Keratinocyte (primary cell): ENCODE data around the gene BABAM2. TPM values are rescaled to one million over a fixed set of nuclear protein-coding genes. Genes with fewer than 3 reads are reported as not detected.

Experiments used
- DNase-seq: peaks from one replicate; pipeline ENCODE4 v3.0.0-alpha.2; 2011; ENCODE audit warnings: low read depth, missing footprints, low spot score
- FAIRE-seq: peaks from 2 replicates; lab custom pipeline; 2011; peaks lifted over from hg19 to GRCh38; lab: Jason Lieb, UNC
- H2AFZ ChIP-seq: 2 replicates; pipeline ENCODE4 v1.6.0; 2012; ENCODE audit warnings: low read length, control low read depth, inconsistent platforms; ENCODE audit not compliant: control insufficient read depth
- H3K27ac ChIP-seq: 2 replicates; pipeline ENCODE4 v1.5.1; 2011; ENCODE audit warnings: low read length; ENCODE audit not compliant: control insufficient read depth, insufficient read depth
- H3K27me3 ChIP-seq: 3 replicates; pipeline ENCODE4 v1.6.0; 2011; ENCODE audit warnings: low read length; ENCODE audit not compliant: control insufficient read depth, insufficient read depth; ENCODE audit errors: extremely low read depth
- H3K36me3 ChIP-seq, 2 experiments: 2 replicates in 1 of 2; 3 replicates in 1 of 2; pipeline ENCODE4 v1.5.1; 2011; ENCODE audit warnings: low read length in 2 of 2, mild to moderate bottlenecking in 1 of 2; ENCODE audit not compliant: control insufficient read depth in 2 of 2, insufficient read depth in 2 of 2; ENCODE audit errors: extremely low read depth in 1 of 2
- H3K4me1 ChIP-seq: 3 replicates; pipeline ENCODE4 v1.5.1; 2011; ENCODE audit warnings: low read length; ENCODE audit not compliant: control insufficient read depth, insufficient read depth; ENCODE audit errors: extremely low read depth
- H3K4me2 ChIP-seq: 3 replicates; pipeline ENCODE4 v1.6.0; 2011; ENCODE audit warnings: low read depth, low read length; ENCODE audit not compliant: control insufficient read depth, insufficient read depth; ENCODE audit errors: extremely low read depth
- H3K4me3 ChIP-seq, 3 experiments: fragments of 200-600 bp in 1 of 3; sonication (generic) in 1 of 3; 2 replicates in 2 of 3; 3 replicates in 1 of 3; pipeline ENCODE4 v1.5.1; 2011 to 2016; ENCODE audit warnings: low read length in 3 of 3, mild to moderate bottlenecking in 3 of 3, control low read depth in 2 of 3, inconsistent platforms in 1 of 3, low read depth in 1 of 3, mixed read lengths in 1 of 3, mixed run types in 1 of 3, moderate library complexity in 1 of 3; ENCODE audit not compliant: control insufficient read depth in 2 of 3, insufficient read depth in 2 of 3; ENCODE audit errors: extremely low read depth in 1 of 3
- H3K79me2 ChIP-seq: 2 replicates; pipeline ENCODE4 v1.6.0; 2012; ENCODE audit warnings: low read length; ENCODE audit not compliant: control insufficient read depth, insufficient read depth
- H3K9ac ChIP-seq: 3 replicates; pipeline ENCODE4 v1.6.0; 2011; ENCODE audit warnings: low read length; ENCODE audit not compliant: control insufficient read depth, insufficient read depth; ENCODE audit errors: extremely low read depth
- H3K9me1 ChIP-seq: 3 replicates; pipeline ENCODE4 v1.6.0; 2011; ENCODE audit warnings: low read length; ENCODE audit not compliant: control insufficient read depth, insufficient read depth; ENCODE audit errors: extremely low read depth
- H3K9me3 ChIP-seq: 2 replicates; pipeline ENCODE4 v1.5.1; 2012; ENCODE audit warnings: low read depth, low read length; ENCODE audit not compliant: control insufficient read depth
- H4K20me1 ChIP-seq: 3 replicates; pipeline ENCODE4 v1.6.0; 2011; ENCODE audit warnings: low read length; ENCODE audit not compliant: control insufficient read depth, insufficient read depth; ENCODE audit errors: extremely low read depth
- CTCF ChIP-seq, 3 experiments: IDR thresholded peaks in 1 of 3; conservative IDR thresholded peaks in 1 of 3; optimal IDR thresholded peaks in 1 of 3; 2 replicates in 2 of 3; 3 replicates in 1 of 3; pipeline versions ENCODE3 to v1.5.1; 2011; ENCODE audit warnings: low read length in 3 of 3, mild to moderate bottlenecking in 3 of 3, moderate library complexity in 2 of 3, control low read depth in 1 of 3, inconsistent platforms in 1 of 3; ENCODE audit not compliant: insufficient read depth in 2 of 3; ENCODE audit errors: extremely low read depth in 1 of 3
- EZH2 ChIP-seq: IDR thresholded peaks from one replicate; pipeline ENCODE4 v1.6.1; 2012; ENCODE audit warnings: inconsistent platforms, mild to moderate bottlenecking, low read length, moderate library complexity
- dilution Hi-C: fragments of 300-500 bp; cut with MboI; formaldehyde crosslinking; loops from one replicate; pipeline ENCODE4 v1.7.0; 2020; ENCODE audit warnings: low sequenced_read_pairs; ENCODE audit not compliant: extremely low pct_ligation_motif_present
- polyA plus RNA-seq, 5 experiments: library from polyadenylated mRNA; depleted of rRNA in 3 of 5; stranded (reverse) in 3 of 5; stranded (forward) in 1 of 5; unstranded in 1 of 5; fragments of >200 nt; gene quantifications; 1 replicate in 1 of 5; 2 replicates in 3 of 5; 3 replicates in 1 of 5; pipeline versions ENCODE4 v1.2.1 to v1.2.3, GENCODE V29; 2011 to 2012; ENCODE audit warnings: missing spikeins in 2 of 5, low read depth in 1 of 5, low replicate concordance in 1 of 5

BABAM2 gene
- polyA plus RNA-seq, 1 donor (not counting 4 experiments of a cell fraction or from before 2014, with no cell fraction given), result 29.8 TPM

- Histone ChIP-seq H3K9me3 (no peaks in the 10 kb centered on the region), H3K4me3 (no peak overlapping the region), H3K9ac (no peak overlapping the region), H2AFZ (no peak overlapping the region), H3K9me1 (no peaks in the 10 kb centered on the region), H3K27me3 (no peaks in the 10 kb centered on the region), H4K20me1 (no peaks in the 10 kb centered on the region), H3K4me1 (no peaks in the 10 kb centered on the region), H3K36me3 (no peaks in the 10 kb centered on the region), H3K79me2 (no peaks in the 10 kb centered on the region), H3K27ac (no peak overlapping the region), H3K4me2 (no peak overlapping the region)
- no peak for TF ChIP-seq EZH2
- TF ChIP-seq CTCF (optimal IDR thresholded peaks at IDR 0.05 in 1 of 3, IDR thresholded peaks at IDR 0.05 in 1 of 3, conservative IDR thresholded peaks at IDR 0.05 in 1 of 3; ENCODE audit: extremely low read depth in 1 of 3, insufficient read depth in 2 of 3, low read length in 3 of 3), result peak in 1 of 3 experiments; percentile 11
- DNase-seq (no peak), FAIRE-seq (no peak)
- dilution Hi-C loops, result no loop called here
Measured at GRCh38 chr2:28228434-28228995, 338.0 kb downstream of the BABAM2 start.

GRCh38 chr2:28231110-28231631 is 340.6 kb downstream of the BABAM2 start:
- H3K4me3 ChIP-seq, result no peak overlapping the region
- no peak for DNase-seq
- no peak overlapping the region for H3K4me2 ChIP-seq
- H3K9me3 ChIP-seq, result no peaks in the 10 kb centered on the region
- H2AFZ ChIP-seq, result no peak overlapping the region
- dilution Hi-C loops, result no loop called here
- no peak overlapping the region for H3K9ac ChIP-seq
- H3K27me3 ChIP-seq, result no peaks in the 10 kb centered on the region
- no peak for FAIRE-seq
- H4K20me1 ChIP-seq, result no peaks in the 10 kb centered on the region
- H3K27ac ChIP-seq, result no peak overlapping the region
- H3K79me2 ChIP-seq, result no peaks in the 10 kb centered on the region
- H3K9me1 ChIP-seq, result no peaks in the 10 kb centered on the region
- no peaks in the 10 kb centered on the region for H3K4me1 ChIP-seq
- H3K36me3 ChIP-seq, result no peaks in the 10 kb centered on the region
- TF ChIP-seq EZH2, result no peak
- TF ChIP-seq CTCF (optimal IDR thresholded peaks at IDR 0.05 in 1 of 3, IDR thresholded peaks at IDR 0.05 in 1 of 3, conservative IDR thresholded peaks at IDR 0.05 in 1 of 3; ENCODE audit: extremely low read depth in 1 of 3, insufficient read depth in 2 of 3, low read length in 3 of 3), result no peak
